GM23338 (cell line): ENCODE data around the gene SPTLC2. TPM values are rescaled to one million over a fixed set of nuclear protein-coding genes. Genes with fewer than 3 reads are reported as not detected.

ENCODE experiments used
- ATAC-seq: fragments of 200-7000 bp; cut with Tn5 transposase; 3 replicates; pipeline ENCODE4 v1.9.1; 2020
- DNase-seq: peaks from one replicate; pipeline ENCODE4 v3.0.0-alpha.2; 2015; ENCODE audit warnings: low spot score
- H2AFZ ChIP-seq: fragments of 200-600 bp; sonication (generic); 2 replicates; pipeline ENCODE4 v1.8.0; 2016; ENCODE audit warnings: antibody characterized with exemption, mild to moderate bottlenecking, moderate library complexity
- H3F3A ChIP-seq: fragments of 200-600 bp; sonication (generic); replicated peaks from 2 replicates; pipeline ENCODE4 v1.8.0; 2017; ENCODE audit warnings: antibody characterized with exemption, mixed run types, low read depth
- H3K27ac ChIP-seq: fragments of 200-600 bp; sonication (generic); 2 replicates; pipeline ENCODE4 v1.6.1; 2016; ENCODE audit warnings: low read depth
- H3K27me3 ChIP-seq: fragments of 200-600 bp; sonication (generic); 2 replicates; pipeline ENCODE4 v1.8.0; 2016; ENCODE audit warnings: mild to moderate bottlenecking, mixed run types, moderate library complexity; ENCODE audit not compliant: insufficient read depth
- H3K36me3 ChIP-seq: fragments of 200-600 bp; sonication (generic); 2 replicates; pipeline ENCODE4 v1.8.0; 2016; ENCODE audit warnings: mild to moderate bottlenecking; ENCODE audit not compliant: insufficient read depth
- H3K4me1 ChIP-seq: fragments of 200-600 bp; sonication (generic); 2 replicates; pipeline ENCODE4 v1.8.0; 2016; ENCODE audit warnings: mild to moderate bottlenecking, moderate library complexity; ENCODE audit not compliant: insufficient read depth
- H3K4me2 ChIP-seq: fragments of 200-600 bp; sonication (generic); 2 replicates; pipeline ENCODE4 v1.7.1; 2017; ENCODE audit warnings: mixed run types
- H3K4me3 ChIP-seq: fragments of 200-600 bp; sonication (generic); 2 replicates; pipeline ENCODE4 v1.6.1; 2016; ENCODE audit warnings: mixed run types
- H3K79me2 ChIP-seq: fragments of 200-600 bp; sonication (generic); replicated peaks from 2 replicates; pipeline ENCODE4 v1.8.0; 2017; ENCODE audit warnings: mild to moderate bottlenecking; ENCODE audit not compliant: insufficient read depth
- H3K9me2 ChIP-seq: fragments of 200-600 bp; sonication (generic); 2 replicates; pipeline ENCODE4 v1.8.0; 2017; ENCODE audit not compliant: insufficient read depth
- H4K20me1 ChIP-seq: fragments of 200-600 bp; sonication (generic); replicated peaks from 2 replicates; pipeline ENCODE4 v1.8.0; 2017; ENCODE audit warnings: mild to moderate bottlenecking; ENCODE audit not compliant: insufficient read depth
- H3K27ac Mint-ChIP-seq: 2 replicates; pipeline ENCODE4 v1.8.0; 2020; ENCODE audit warnings: inconsistent platforms, mild to moderate bottlenecking, moderate library complexity, mixed read lengths
- H3K27me3 Mint-ChIP-seq: 3 replicates; pipeline ENCODE4 v1.8.0; 2022; ENCODE audit warnings: low read depth, mild to moderate bottlenecking, moderate library complexity, mixed read lengths, inconsistent platforms; ENCODE audit not compliant: insufficient read depth, poor library complexity
- H3K36me3 Mint-ChIP-seq: 3 replicates; pipeline ENCODE4 v1.8.0; 2021; ENCODE audit warnings: low read depth, mild to moderate bottlenecking, inconsistent platforms, moderate library complexity, mixed read lengths
- H3K4me1 Mint-ChIP-seq: 3 replicates; pipeline ENCODE4 v1.8.0; 2020; ENCODE audit warnings: mild to moderate bottlenecking, inconsistent platforms, mixed read lengths
- H3K4me3 Mint-ChIP-seq: 3 replicates; pipeline ENCODE4 v1.8.0; 2021; ENCODE audit warnings: moderate library complexity, mild to moderate bottlenecking, inconsistent platforms, mixed read lengths
- H3K9me3 Mint-ChIP-seq: 3 replicates; pipeline ENCODE4 v1.8.0; 2020; ENCODE audit warnings: moderate library complexity, mild to moderate bottlenecking, inconsistent platforms, mixed read lengths
- CREB1 ChIP-seq: fragments of 250-450 bp; sonication (Bioruptor Pico); IDR thresholded peaks from 2 replicates; pipeline ENCODE4 v1.5.0; 2020; ENCODE audit warnings: low read depth, mild to moderate bottlenecking, moderate library complexity
- ETS1 ChIP-seq: IDR thresholded peaks from 2 replicates; pipeline ENCODE4 v1.6.1; 2016; ENCODE audit warnings: antibody characterized with exemption
- EZH2 ChIP-seq: fragments of 200-600 bp; sonication (generic); IDR thresholded peaks from one replicate; pipeline ENCODE4 v1.8.0; 2017; ENCODE audit warnings: antibody characterized with exemption, mild to moderate bottlenecking, low read depth; ENCODE audit not compliant: unreplicated experiment
- EZH2phosphoT487 ChIP-seq: fragments of 200-600 bp; sonication (generic); IDR thresholded peaks from one replicate; pipeline ENCODE4 v1.8.1; 2018; ENCODE audit warnings: antibody characterized with exemption; ENCODE audit not compliant: unreplicated experiment
- JUNB ChIP-seq: IDR thresholded peaks from one replicate; pipeline ENCODE4 v1.6.1; 2016; ENCODE audit warnings: antibody characterized with exemption; ENCODE audit not compliant: unreplicated experiment
- NANOG ChIP-seq: IDR thresholded peaks from 2 replicates; pipeline ENCODE4 v1.6.1; 2016; ENCODE audit warnings: antibody characterized with exemption, borderline replicate concordance
- POLR2AphosphoS5 ChIP-seq: IDR thresholded peaks from 2 replicates; pipeline ENCODE4 v1.6.1; 2016; ENCODE audit warnings: antibody characterized with exemption, low read depth
- STAT1 ChIP-seq: IDR thresholded peaks from one replicate; pipeline ENCODE4 v1.6.1; 2016; ENCODE audit warnings: antibody characterized with exemption; ENCODE audit not compliant: unreplicated experiment
- ZNF114 ChIP-seq: fragments of 250-450 bp; sonication (Bioruptor Pico); IDR thresholded peaks from 2 replicates; pipeline ENCODE4 v1.5.0; 2020; ENCODE audit warnings: mild to moderate bottlenecking, moderate library complexity
- ZNF331 ChIP-seq: fragments of 250-450 bp; sonication (Bioruptor Pico); IDR thresholded peaks from 2 replicates; pipeline ENCODE4 v1.5.0; 2020; ENCODE audit warnings: low read depth, mild to moderate bottlenecking, moderate library complexity
- polyA plus RNA-seq: library from polyadenylated mRNA; unstranded; fragments of >200 nt; fragmentation: Nextera tagmentation; extraction: Ambion mirVana; gene quantifications from 2 replicates; pipeline ENCODE4 v1.2.1, GENCODE V29; 2016
- total RNA-seq: library from RNA; depleted of rRNA; stranded (reverse); fragments of >200 nt; shearing (Covaris generic); gene quantifications from 2 replicates; pipeline ENCODE4 v1.2.3, GENCODE V29; 2014
- TF ChIP-seq, protein P1 (sequence below): IDR thresholded peaks from one replicate; pipeline ENCODE4 v1.6.1; 2018; ENCODE audit warnings: antibody characterized with exemption; ENCODE audit not compliant: unreplicated experiment
- TF ChIP-seq, protein P2 (sequence below), 2 experiments: fragments of 200-600 bp in 1 of 2; sonication (generic) in 1 of 2; conservative IDR thresholded peaks; 2 replicates each; pipeline versions ENCODE4 v1.5.1 to v1.6.1; 2016 to 2017; ENCODE audit warnings: antibody characterized with exemption in 2 of 2, low read depth in 2 of 2, mild to moderate bottlenecking in 2 of 2, moderate library complexity in 1 of 2
- TF ChIP-seq, protein P3 (sequence below): fragments of 250-450 bp; sonication (Bioruptor Pico); IDR thresholded peaks from 2 replicates; pipeline ENCODE4 v1.5.0; 2020; ENCODE audit warnings: mild to moderate bottlenecking, moderate library complexity

SPTLC2 gene
- total and polyA plus RNA-seq, 2 experiments from 2014 or later = 22.3 to 38.9 TPM

- peaks cover 36% of the 10 kb centered on the region for H3K4me1 Mint-ChIP-seq
- Histone ChIP-seq H3K27ac (no peak overlapping the region), H3K4me3 (no peak overlapping the region), H4K20me1 (peaks cover 21% of the 10 kb centered on the region), H3K79me2 (peaks cover 87% of the 10 kb centered on the region), H2AFZ (no peak overlapping the region), H3K27me3 (no peaks in the 10 kb centered on the region), H3F3A (no peaks in the 10 kb centered on the region), H3K9me2 (no peaks in the 10 kb centered on the region), H3K4me1 (peaks cover 27% of the 10 kb centered on the region), H3K4me2 (peak overlapping the region; percentile 18), H3K36me3 (no peaks in the 10 kb centered on the region)
- 0 out of 2 replicates have a peak overlapping the region, but pooled peaks have one; percentile 1 for H3K27ac Mint-ChIP-seq
- ATAC-seq = no peak
- H3K27me3 Mint-ChIP-seq = peaks cover 3% of the 10 kb centered on the region
- peak; percentile 24 for DNase-seq
- H3K36me3 Mint-ChIP-seq = no peaks in the 10 kb centered on the region; the same call in 2 of the 3 replicates
- H3K4me3 Mint-ChIP-seq = no peak overlapping the region
- H3K9me3 Mint-ChIP-seq = no peaks in the 10 kb centered on the region
- TF ChIP-seq EZH2 (no peak), ETS1 (no peak), NANOG (no peak), ZNF114 (CRISPR knock-in tag) (no peak), POLR2AphosphoS5 (no peak), ZNF331 (CRISPR knock-in tag) (no peak), JUNB (no peak), EZH2phosphoT487 (no peak), CREB1 (CRISPR knock-in tag) (no peak), STAT1 (no peak)
- TF ChIP-seq, protein P1, sequence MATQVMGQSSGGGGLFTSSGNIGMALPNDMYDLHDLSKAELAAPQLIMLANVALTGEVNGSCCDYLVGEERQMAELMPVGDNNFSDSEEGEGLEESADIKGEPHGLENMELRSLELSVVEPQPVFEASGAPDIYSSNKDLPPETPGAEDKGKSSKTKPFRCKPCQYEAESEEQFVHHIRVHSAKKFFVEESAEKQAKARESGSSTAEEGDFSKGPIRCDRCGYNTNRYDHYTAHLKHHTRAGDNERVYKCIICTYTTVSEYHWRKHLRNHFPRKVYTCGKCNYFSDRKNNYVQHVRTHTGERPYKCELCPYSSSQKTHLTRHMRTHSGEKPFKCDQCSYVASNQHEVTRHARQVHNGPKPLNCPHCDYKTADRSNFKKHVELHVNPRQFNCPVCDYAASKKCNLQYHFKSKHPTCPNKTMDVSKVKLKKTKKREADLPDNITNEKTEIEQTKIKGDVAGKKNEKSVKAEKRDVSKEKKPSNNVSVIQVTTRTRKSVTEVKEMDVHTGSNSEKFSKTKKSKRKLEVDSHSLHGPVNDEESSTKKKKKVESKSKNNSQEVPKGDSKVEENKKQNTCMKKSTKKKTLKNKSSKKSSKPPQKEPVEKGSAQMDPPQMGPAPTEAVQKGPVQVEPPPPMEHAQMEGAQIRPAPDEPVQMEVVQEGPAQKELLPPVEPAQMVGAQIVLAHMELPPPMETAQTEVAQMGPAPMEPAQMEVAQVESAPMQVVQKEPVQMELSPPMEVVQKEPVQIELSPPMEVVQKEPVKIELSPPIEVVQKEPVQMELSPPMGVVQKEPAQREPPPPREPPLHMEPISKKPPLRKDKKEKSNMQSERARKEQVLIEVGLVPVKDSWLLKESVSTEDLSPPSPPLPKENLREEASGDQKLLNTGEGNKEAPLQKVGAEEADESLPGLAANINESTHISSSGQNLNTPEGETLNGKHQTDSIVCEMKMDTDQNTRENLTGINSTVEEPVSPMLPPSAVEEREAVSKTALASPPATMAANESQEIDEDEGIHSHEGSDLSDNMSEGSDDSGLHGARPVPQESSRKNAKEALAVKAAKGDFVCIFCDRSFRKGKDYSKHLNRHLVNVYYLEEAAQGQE = no peak
- TF ChIP-seq, protein P2, sequence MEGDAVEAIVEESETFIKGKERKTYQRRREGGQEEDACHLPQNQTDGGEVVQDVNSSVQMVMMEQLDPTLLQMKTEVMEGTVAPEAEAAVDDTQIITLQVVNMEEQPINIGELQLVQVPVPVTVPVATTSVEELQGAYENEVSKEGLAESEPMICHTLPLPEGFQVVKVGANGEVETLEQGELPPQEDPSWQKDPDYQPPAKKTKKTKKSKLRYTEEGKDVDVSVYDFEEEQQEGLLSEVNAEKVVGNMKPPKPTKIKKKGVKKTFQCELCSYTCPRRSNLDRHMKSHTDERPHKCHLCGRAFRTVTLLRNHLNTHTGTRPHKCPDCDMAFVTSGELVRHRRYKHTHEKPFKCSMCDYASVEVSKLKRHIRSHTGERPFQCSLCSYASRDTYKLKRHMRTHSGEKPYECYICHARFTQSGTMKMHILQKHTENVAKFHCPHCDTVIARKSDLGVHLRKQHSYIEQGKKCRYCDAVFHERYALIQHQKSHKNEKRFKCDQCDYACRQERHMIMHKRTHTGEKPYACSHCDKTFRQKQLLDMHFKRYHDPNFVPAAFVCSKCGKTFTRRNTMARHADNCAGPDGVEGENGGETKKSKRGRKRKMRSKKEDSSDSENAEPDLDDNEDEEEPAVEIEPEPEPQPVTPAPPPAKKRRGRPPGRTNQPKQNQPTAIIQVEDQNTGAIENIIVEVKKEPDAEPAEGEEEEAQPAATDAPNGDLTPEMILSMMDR (conservative IDR thresholded peaks at IDR 0.05; ENCODE audit: low read depth in 2 of 2) = no peak
- TF ChIP-seq, protein P3, sequence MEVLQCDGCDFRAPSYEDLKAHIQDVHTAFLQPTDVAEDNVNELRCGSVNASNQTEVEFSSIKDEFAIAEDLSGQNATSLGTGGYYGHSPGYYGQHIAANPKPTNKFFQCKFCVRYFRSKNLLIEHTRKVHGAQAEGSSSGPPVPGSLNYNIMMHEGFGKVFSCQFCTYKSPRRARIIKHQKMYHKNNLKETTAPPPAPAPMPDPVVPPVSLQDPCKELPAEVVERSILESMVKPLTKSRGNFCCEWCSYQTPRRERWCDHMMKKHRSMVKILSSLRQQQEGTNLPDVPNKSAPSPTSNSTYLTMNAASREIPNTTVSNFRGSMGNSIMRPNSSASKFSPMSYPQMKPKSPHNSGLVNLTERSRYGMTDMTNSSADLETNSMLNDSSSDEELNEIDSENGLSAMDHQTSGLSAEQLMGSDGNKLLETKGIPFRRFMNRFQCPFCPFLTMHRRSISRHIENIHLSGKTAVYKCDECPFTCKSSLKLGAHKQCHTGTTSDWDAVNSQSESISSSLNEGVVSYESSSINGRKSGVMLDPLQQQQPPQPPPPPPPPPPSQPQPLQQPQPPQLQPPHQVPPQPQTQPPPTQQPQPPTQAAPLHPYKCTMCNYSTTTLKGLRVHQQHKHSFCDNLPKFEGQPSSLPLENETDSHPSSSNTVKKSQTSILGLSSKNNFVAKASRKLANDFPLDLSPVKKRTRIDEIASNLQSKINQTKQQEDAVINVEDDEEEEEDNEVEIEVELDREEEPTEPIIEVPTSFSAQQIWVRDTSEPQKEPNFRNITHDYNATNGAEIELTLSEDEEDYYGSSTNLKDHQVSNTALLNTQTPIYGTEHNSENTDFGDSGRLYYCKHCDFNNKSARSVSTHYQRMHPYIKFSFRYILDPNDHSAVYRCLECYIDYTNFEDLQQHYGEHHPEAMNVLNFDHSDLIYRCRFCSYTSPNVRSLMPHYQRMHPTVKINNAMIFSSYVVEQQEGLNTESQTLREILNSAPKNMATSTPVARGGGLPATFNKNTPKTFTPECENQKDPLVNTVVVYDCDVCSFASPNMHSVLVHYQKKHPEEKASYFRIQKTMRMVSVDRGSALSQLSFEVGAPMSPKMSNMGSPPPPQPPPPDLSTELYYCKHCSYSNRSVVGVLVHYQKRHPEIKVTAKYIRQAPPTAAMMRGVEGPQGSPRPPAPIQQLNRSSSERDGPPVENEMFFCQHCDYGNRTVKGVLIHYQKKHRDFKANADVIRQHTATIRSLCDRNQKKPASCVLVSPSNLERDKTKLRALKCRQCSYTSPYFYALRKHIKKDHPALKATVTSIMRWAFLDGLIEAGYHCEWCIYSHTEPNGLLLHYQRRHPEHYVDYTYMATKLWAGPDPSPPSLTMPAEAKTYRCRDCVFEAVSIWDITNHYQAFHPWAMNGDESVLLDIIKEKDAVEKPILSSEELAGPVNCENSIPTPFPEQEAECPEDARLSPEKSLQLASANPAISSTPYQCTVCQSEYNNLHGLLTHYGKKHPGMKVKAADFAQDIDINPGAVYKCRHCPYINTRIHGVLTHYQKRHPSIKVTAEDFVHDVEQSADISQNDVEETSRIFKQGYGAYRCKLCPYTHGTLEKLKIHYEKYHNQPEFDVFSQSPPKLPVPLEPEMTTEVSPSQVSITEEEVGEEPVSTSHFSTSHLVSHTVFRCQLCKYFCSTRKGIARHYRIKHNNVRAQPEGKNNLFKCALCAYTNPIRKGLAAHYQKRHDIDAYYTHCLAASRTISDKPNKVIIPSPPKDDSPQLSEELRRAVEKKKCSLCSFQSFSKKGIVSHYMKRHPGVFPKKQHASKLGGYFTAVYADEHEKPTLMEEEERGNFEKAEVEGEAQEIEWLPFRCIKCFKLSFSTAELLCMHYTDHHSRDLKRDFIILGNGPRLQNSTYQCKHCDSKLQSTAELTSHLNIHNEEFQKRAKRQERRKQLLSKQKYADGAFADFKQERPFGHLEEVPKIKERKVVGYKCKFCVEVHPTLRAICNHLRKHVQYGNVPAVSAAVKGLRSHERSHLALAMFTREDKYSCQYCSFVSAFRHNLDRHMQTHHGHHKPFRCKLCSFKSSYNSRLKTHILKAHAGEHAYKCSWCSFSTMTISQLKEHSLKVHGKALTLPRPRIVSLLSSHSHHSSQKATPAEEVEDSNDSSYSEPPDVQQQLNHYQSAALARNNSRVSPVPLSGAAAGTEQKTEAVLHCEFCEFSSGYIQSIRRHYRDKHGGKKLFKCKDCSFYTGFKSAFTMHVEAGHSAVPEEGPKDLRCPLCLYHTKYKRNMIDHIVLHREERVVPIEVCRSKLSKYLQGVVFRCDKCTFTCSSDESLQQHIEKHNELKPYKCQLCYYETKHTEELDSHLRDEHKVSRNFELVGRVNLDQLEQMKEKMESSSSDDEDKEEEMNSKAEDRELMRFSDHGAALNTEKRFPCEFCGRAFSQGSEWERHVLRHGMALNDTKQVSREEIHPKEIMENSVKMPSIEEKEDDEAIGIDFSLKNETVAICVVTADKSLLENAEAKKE = no peak
Measured at GRCh38 chr14:77612011-77612620, 4.3 kb downstream of the SPTLC2 start.
